OCI-M2 (cell line): Measurements from ENCODE around the gene TNFRSF13B.
"Not testable (repeated sequence)": the region's sequence is repeated elsewhere in the genome, so short reads cannot be mapped to it uniquely, and the experiment has no call there.

Experiments
- DNase-seq: peaks from one replicate; lab custom pipeline; 2025; ENCODE audit not compliant: unreplicated experiment; lab: John Stamatoyannopoulos, UW

Gene TNFRSF13B

DNA sequence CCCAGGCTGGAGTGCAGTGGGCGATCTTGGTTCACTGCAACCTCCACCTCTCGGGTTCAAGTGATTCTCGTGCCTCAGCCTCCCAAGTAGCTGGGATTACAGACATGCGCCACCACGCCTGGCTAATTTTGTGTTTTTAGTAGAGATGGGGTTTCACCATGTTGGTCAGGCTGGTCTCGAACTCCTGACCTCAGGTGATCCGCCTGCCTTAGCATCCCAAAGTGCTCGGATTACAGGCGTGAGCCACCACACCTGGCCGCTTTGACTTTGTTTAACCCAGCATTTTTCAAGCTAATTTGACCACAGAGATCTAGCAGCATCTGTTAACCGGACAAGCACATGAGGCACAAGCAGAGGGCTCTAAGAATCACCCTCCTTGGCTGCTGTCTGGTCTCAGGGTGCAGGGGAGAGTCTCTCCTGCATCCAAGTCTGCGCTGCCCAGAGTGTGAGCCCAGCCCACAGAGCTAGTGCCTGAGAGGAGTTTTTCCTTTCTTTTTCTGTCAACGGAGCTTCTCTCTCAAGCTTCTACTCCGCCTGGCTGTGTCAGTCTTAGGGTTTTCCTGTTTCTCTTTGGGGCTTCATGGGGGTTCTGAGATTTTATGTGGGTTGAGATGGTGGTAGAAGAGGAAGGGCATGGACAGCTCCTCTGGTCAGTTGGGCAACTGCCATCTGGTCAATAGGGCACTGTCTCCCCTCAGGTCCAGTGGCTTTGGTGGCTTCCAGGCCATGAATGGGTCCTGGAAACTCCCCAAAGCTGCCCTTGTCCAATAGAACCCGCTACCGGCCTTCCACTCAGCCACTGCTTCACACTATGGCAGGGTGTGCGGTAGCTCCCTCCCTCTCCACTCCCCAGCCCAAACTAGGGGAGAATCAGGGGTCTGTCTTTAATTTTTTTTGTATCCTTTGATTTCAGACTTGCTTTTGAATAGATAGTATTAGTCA, 59.6 kb downstream of the TNFRSF13B start:
- no peak for DNase-seq

DNA sequence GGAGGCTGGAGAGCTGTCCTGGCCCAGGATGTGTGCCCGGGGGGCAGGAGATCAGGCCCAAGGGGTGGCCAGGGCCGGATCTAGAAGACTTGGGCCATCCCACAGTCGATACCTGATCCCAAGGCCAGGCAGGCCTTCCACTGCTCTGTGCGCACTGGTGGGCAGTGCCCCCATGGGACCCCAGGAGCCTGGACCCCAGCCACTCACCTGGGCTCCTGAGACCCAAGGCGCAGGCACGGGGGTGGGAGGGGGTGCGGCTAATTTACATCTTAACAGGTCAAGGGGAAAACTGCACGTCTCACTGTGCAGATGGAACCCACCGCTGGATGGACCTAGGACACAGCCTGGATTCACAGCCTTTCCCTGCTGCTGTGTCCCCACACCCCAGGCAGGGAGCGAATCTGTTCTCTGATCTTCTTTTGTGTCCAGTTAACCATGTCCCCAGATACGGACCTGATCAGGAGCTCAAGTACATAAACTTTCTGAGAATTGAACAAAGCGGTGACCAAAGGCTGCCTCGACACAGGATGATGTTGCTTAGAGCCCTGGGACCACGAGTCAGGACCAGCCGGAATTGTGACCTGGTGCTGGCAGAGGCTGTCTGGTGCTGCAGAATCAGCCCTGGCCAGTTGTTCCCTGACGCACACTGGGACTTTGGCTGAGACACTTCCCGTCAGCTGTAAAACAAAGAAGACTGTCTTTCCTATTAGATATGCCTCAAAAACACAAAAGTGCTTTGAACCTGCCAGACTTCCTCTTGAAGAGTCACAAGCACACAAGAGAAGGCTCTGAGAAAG, 60.6 kb downstream of the TNFRSF13B start:
- DNase-seq = no peak

DNA sequence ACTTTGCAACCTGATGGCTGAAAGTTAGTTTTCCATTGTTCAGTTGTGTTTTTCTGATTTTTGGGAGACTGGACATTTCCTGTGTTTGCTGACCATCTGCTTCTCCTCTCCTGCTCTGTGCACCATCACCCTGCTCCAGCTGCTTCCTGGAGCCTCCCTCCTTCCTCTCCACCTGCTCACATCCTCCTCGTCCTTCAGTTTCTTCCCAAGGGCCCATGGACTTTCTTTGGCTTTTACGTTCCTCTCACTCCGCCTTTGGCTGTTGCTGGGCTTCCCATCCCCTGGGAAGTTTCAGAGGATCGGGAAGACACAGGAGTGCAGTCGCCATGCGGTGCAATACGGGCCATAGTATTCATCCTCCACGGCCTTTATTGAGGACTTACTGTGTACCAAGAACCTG, 61.6 kb downstream of the TNFRSF13B start:
- no peak for DNase-seq

DNA sequence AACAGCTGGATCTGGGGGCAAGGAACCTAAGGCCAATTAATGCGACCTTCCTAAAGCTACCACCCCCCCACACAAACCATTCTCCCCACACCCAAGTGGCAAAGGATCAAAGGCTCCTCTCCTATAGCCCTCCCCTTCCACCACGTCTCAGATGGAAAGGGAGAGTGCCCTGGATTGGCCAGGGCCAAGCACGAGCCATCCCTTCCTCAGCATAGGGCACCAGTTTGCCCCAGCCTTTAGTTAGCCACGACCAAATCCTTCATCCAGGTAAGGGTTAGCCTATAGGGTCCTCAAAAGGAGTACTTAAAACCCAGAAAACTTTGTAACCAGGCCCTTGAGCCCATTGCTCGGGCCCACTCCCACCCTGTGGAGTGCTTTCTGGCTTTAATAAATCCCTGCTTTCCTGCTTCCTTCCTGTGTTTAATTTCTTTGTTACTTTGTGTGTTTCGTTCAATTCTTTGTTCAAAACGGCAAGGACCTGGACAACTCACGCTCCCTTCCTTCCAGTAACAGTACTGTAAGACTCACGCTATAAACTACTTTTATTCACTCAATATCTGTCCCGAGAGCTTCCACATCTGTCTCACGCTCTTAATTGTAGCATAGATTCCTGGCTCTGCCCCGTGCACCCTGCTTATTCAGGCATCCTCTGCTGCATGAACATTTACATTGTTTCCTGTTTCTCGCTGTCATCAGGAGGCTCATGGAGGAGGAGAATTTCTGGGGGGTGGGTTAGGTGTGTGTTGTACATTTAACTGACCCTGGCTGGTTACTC, 62.3 kb downstream of the TNFRSF13B start:
- DNase-seq = no peak

DNA sequence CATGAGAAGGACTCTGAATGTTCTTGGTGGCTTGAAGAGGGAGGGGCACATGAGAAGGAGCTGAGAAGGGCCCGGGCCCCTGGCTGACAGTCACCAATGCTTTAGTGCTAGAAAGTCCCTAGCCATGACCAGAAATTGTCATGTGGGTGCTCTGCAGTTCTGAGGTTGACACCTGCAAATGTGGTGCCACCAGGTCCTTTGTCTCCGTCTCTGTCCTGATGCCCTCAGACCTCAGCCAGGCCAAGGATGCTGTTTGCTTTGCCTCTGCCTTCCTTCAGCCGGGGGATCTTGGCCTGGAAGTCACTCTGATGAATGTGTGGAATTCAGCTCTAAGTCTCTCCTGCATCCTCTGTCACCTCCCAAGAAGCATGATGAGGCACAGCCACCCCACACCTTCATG, 63.6 kb downstream of the TNFRSF13B start:
- no peak for DNase-seq

DNA sequence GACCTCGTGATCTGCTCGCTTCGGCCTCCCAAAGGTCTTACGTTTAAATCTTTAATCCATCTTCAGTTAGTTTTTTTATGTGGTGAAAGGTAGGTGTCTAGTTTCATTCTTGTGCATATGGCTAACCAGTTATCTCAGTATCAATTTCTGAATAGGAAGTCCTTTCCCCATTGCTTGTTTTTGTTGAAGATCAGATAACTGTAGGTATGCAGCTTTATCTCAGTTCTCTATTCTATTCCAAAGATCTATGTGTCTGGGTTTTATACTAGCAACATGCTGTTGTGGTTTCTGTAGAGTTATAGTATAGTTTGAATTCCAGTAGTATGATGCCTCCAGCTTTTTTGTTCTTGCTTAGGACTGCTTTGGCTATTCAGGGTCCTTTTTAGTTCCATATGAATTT, 65.2 kb downstream of the TNFRSF13B start:
- DNase-seq = no peak

DNA sequence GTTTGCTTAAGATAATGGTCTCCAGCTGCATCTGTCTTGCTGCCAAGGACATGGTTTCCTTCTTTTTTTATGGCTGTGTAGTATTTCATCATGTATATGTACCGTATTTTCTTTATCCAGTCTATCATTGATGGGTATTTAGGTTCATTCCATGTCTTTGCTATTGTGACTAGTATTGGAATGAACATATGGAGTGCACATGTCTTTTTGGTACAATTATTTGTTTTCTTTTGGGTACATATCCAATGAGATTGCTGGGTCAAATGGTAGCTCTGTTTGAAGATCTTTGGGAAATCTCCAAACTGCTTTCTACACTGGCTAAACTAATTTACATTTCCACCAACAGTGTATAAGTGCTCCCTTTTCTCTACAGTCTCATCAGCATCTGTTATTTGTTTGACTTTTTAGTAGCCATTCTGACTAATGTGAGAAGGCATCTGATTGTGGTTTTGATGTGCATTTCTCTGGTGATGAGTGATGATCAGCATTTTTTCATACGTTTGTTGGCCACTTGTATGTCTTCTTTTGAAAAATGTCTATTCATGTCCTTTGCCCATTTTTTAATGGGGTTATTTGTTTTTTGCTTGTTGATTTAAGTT, 66.2 kb downstream of the TNFRSF13B start:
- DNase-seq = no peak

DNA sequence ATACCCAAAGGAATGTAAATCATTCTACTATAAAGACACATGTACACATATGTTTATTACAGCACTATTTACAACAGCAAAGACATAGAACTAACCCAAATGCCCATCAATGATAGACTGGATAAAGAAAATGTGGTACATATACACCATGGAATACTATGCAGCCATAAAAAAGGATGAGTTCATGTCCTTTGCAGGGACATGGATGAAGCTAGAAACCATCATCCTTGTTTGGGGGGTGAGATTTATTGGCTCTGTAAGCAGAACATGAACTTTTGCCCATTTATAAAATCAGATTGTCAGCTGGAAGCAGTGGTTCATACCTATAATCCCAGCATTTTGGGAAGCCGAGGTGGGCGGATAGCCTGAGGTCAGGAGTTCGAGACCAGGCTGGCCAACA, 68.8 kb downstream of the TNFRSF13B start:
- not testable (repeated sequence) for DNase-seq

DNA sequence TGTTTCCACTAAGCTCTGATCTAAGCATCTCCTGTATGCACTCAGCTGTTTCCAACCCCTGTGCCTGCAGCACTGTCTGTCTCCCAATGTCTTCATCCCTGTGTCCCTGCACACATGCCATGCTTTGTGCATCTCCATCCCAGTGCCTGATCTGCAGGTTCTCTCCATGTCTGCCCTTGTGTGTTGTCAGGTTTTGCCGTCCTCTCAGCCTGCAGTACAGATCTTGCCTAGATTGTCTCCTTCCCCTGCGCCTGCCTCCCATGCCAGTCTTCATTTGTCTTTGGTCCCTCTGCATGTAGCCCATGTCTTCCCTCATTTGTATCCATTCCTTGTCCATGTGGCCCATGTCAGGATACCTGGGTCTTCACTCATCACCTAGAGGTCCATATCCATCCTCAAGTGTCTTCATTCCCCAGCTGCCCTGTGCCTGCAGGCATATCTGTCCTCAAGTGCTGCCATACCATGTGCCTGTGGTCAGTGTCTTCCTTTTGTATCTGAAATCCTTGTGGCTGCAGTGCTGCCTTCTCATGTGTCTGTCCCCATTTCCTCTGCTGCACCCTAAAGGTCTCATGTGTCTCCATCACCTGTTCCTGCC, 71.5 kb downstream of the TNFRSF13B start:
- no peak for DNase-seq

DNA sequence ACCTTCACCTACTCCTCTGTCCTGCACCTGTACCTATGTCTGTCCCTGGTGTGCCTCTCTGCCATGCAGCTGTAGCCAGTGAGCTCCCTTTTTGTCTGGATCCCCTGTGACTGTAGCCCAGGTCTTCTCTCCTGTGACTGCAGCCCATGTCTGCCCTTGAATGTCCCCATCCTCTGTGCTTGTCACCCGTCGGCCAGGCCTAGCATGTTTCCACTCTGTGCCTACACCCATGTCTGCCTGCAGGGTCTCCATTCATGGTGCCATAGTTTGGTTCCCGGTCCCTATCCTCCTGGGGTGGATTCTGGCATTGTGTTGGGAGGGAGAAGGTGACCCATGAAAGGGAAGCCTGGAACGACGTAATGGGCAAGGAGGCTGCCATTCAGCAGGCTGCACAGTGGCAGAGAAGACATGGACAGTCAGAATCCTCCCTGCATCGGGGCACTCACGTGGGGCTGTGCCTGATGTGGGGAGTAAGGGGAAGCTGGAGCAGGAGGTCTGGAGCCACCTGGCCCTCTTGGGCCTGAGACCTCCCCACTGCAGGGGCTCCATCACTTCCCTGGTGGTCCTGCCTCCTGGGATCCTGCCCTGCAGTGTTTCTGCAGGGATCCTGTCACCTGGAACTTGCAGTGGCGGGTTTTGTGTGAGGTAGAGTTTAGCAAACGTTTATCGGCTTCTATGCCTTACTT, 74.6 kb downstream of the TNFRSF13B start:
- not testable (repeated sequence) for DNase-seq

DNA sequence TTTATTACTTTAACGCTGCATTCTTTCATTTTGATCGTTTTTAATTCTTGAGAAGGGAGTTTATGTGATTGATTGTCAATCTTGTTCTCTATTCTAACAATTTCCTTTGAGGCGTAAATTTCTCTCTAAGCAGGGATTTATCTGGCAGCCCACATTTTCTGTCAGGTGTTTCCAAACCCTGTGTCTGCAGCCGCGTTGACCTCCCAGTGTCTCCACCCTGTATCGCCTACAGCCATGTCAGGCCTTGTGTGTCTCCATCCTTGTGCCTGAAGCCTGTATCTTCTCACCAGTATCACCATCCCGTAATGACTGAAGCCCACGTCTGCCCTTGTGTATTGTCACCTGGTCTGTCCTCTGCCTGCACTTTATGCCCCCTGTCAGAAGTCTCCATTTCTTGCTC, 75.7 kb downstream of the TNFRSF13B start:
- DNase-seq = not testable (repeated sequence)

DNA sequence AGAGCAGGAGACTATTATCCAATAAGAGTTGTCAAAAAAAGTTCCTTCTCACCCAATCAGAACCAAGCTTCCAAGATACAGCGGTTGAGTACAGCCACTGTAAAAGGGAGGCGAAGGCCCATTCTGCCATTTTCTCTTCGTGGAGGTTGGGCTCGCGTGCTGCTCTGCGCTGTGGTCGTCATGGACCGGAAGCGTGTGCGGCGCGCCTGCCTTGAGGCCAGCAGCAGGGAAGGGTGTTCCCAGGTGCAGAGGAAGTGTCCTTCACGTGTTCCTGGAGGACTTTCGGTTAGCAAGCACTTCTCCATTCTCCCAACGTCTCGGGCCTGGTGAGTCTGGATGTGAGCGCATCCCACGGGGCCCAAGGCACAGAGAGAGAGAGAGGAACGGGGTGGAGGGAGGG, 78.4 kb downstream of the TNFRSF13B start:
- not testable (repeated sequence) for DNase-seq

DNA sequence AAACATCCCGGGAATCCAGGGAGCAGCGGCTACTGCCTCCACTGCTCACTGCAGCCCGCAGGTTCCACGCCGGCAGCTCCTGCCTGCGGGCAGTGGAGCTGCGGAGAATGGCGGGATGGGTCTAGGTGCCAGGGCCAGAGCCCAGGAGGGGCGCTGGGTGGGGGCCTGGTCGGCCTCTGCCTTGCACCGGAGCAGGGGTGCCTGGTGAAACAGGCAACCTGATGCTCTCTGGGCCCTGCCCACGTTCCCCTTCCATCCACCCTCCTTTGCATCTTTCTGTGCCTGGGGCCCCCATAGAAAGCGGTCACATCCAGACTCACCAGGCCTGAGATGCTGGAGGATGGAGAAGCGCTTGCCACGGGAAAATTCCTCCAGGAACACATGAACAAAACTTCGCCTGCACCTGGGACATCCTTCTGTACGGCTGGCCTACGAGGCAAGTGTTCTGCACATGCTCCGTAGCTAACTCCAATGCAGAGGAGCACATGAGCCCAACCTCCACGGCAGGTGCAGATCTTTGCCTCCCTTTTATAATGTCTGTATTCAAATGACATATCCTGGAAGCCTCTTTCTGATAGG, 79.0 kb downstream of the TNFRSF13B start:
- not testable (repeated sequence) for DNase-seq

DNA sequence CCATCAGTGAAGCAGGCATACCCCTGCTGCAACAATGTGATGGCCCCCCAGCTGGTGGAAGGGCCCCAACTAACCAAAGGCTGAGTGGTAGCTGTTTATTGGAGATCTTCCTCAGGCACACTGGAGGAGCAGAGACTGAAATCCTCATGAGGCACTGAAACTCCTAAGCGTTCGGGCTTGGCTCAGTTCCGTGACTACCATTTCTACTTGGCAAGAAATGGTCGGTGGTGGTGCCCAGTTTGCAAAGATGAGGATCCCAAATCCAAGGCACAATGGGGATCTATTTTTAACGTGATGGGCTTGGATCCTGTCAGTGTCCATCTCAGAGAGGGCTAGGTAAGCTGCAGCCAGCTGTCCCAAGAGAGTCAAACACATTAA, 82.8 kb downstream of the TNFRSF13B start:
- no peak for DNase-seq
